ENCODE data around the gene HSDL2. TPM values are rescaled to one million over a fixed set of nuclear protein-coding genes. Genes with fewer than 3 reads are reported as not detected.

The HSDL2 gene
- total RNA-seq, 1 experiment from 2014 or later, result 60.6 TPM

DNA sequence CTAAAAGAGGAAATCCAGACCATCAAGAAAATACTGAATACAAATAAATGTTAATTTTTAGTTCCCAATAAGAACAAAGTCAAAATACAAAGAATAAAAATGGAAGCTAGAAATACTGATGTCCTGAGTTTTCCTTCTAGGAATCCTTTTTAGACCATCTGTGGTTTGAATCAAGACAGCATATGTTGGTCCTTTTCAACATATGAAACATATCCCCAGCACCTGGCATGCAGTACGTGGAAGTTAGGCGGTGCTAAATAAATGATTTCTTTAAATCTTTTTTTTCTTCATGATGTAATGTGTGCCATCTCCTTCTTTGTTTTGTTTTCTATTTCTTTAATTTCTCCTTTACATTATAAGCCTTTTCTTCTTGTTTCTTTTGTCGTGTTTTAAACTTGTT is 140.7 kb downstream of the HSDL2 start:
- H3K27me3 ChIP-seq (ENCODE audit: insufficient read depth, low read depth), result no peaks in the 10 kb centered on the region
- H3K4me1 ChIP-seq (replicated peaks; ENCODE audit: insufficient read depth), result no peaks in the 10 kb centered on the region
- H3K4me2 ChIP-seq, result no peak overlapping the region
- no peak overlapping the region for H3K27ac ChIP-seq
- H4K20me1 ChIP-seq (ENCODE audit: insufficient read depth), result peaks cover 4% of the 10 kb centered on the region; the same call in 1 of the 2 replicates
- TF ChIP-seq CTCF (conservative IDR thresholded peaks at IDR 0.05), result no peak
- no peak for TF ChIP-seq EZH2 (IDR thresholded peaks at IDR 0.05; ENCODE audit: low read depth)
- H3K9me3 ChIP-seq (ENCODE audit: insufficient read depth, low read depth), result no peaks in the 10 kb centered on the region
- no peaks in the 10 kb centered on the region for H3K9me2 ChIP-seq (ENCODE audit: insufficient read depth)
- DNase-seq, result no peak
- no peaks in the 10 kb centered on the region for H3F3A ChIP-seq (ENCODE audit: insufficient read depth, low read depth)
- H3K36me3 ChIP-seq (ENCODE audit: low read depth), result no peaks in the 10 kb centered on the region
- intact Hi-C loops (cut with micrococcal nuclease; ENCODE audit: unreplicated experiment), result no loop called here
- H2AFZ ChIP-seq, result no peak overlapping the region
- H3K79me2 ChIP-seq (ENCODE audit: low read depth), result peaks cover 6% of the 10 kb centered on the region; the same call in 1 of the 2 replicates
- no TSS peak for BruUV-seq (replicated peaks)
- no peak overlapping the region for H3K4me3 ChIP-seq
- ChIA-PET POLR2A (ENCODE audit: unreplicated experiment) (interaction anchor here (0.7 kb wide), 1 partner anchor 125 kb away, joined by 3 read pairs; no protein-coding TSS in a partner anchor), CTCF (no interaction called here)

Other genes starting within 250 kb of the HSDL2 start
- 16.5 and 23.2 TPM in 2 replicates for gene SUSD1, start 204.8 kb upstream of the HSDL2 start, total RNA-seq (2021)
- gene PTBP3, start 46.5 kb upstream of the HSDL2 start, total RNA-seq (2021), result 75.9 and 141 TPM in 2 replicates
- gene KIAA1958, start 106.7 kb downstream of the HSDL2 start, total RNA-seq (2021), result 19.5 and 19.8 TPM in 2 replicates

Data from PC-9 (cell line).